UCSD-AML1 (cell line): ENCODE data around the gene DCT.

Experiments
- DNase-seq: peaks from one replicate; lab custom pipeline; 2025; ENCODE audit not compliant: unreplicated experiment; lab: John Stamatoyannopoulos, UW

DCT gene

DNA sequence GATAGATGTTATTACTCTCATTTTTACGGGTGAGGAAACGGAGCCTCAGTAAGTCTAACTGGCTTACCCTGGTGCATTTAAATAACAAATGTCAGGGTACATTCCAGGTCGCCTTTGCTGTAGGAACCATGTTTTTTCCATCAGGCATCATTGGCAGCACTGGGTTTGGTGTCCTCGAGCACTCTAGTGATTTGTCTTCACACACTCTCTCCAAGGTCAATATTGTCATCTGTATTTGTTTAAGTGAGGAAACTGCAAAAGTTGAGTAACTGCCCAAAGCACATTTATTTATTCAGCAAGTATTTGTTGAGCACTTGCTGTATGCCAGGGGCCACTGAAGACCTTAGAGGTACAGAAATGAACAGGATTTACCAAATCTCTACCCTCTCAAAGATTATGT is 78.6 kb downstream of the DCT start:
- no peak for DNase-seq

DNA sequence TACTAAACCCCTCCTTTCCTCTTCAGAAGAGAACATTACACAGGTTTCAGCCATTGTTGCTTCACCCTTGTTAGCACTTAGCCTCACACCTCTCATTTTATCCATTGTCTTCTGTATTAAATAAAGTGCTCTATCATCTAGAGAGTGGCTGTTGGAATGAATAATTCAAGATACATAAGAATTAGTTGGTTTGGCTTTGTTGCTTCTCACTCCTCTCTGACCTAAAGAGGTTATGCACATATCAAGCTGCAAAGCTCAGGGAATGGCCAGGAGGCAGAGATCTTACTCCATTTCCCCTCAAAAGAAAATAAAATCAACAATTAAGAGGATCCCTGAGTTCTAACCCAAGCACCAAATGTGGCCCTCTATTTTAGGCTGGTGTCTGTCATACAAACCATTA is 79.7 kb downstream of the DCT start:
- DNase-seq: no peak

DNA sequence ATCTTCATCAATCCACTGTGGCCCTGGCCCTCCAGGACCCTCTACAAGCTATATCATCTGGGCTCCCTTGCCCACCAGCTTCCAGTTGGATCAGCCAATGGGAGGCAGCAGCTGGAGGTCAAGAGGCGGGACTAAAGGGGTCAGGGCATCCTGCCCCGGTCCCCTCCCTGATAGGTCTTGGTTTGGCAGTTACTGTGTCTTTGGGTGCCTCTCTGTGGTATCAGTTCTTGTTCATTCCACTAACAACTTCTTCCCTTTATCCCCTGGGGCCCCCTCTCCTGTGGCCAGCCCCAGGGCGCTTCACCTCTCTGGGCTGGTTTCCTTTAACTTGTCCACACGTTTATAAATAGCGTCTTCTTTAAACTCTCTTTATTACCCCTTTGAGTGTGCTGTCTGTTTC is 83.6 kb downstream of the DCT start:
- no peak for DNase-seq

DNA sequence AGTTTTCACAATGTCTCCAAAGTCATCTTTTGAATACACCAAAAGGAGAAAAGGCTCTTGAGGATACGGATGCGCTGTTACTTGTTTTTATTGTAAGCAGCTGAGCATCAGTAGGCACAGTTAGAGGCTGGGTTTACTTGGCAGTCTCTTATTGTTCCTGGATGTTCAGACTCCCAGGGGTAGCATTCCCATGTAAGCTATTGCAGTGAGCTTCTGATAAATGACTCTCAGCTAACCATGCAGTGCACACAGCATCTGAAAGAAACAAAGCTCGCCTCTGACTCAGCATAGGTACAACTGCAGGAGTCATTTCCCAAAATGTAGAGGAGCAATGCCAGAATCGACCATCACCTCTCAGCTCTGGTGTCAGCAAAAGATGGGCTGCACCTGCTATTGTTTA is 84.8 kb downstream of the DCT start:
- DNase-seq: no peak

DNA sequence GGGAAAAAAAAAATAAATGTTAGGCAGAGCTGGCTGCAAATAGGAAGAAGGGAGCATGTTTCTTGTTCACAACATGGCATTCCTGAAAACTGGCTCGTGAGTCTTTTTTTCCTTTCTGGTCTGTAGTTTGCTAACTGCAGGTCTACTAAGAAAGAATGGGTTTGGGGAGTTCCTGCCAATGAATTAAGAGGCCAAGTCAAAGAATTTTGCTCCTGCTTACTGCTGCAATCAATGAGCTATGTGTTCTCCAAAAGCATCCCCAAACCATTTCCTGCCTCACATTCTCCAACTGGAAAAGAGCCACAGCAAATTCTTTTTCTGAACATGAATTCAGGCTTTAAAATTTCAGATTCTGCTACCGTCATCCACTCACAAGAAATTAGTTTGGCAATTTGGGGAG is 88.6 kb downstream of the DCT start:
- DNase-seq: no peak

DNA sequence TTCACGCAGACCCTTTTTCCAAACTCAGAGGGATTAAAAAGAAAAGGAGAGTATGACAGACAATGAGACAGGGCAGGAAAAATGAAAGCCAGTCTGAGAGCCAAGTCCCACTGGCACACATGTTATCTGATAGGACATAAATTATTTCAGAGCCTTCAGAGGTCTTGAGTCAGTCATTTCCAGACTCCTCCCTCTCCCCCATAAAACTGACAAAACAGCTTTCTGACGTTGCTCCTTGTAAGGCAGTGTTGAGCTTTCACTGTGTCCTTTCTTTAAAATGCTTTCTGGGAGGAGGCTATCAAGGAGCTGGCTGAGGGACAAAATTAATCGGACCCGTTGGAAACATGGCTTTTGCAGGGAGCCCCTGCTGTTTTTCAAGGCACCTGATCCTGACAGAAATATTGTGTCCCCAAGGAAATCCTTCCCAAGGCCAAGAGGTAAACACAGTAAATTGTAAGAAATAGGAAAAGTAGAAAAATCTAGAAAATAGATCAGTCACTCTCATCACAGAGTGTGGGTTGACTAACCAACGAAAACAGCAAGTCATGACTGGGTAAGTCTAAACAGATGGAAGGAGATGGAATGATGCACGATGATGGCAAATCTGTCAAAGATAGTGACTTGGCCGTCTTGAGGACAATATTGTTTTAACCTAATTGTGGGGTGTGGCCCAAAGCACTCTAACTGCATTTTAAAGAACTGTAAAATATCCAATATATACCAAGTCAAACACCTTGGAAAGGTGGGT is 89.7 kb downstream of the DCT start:
- DNase-seq: no peak

DNA sequence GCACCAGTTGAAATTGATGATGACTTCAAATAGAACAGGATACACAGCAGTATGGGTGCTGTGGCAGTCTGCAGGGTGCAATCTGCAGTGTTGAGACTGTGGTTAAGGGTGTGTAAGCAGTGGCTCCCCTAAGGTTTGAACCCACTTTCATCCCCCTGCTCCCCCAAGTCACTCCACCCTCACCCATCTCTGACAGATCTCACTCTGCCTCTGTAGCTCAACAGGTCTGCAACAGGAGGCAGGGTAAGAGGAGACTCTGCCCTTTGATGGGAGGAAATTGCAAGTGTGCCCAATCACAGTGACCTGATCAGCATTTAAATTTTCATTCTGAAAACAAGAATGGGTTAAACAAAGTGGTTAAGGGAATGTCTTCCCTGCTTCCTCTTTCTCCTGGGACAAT is 92.4 kb downstream of the DCT start:
- DNase-seq: no peak
